ENCODE data around the gene HSD17B14.
"Not testable (repeated sequence)": the region's sequence is repeated elsewhere in the genome, so short reads cannot be mapped to it uniquely, and the experiment has no call there.

The HSD17B14 gene

DNA sequence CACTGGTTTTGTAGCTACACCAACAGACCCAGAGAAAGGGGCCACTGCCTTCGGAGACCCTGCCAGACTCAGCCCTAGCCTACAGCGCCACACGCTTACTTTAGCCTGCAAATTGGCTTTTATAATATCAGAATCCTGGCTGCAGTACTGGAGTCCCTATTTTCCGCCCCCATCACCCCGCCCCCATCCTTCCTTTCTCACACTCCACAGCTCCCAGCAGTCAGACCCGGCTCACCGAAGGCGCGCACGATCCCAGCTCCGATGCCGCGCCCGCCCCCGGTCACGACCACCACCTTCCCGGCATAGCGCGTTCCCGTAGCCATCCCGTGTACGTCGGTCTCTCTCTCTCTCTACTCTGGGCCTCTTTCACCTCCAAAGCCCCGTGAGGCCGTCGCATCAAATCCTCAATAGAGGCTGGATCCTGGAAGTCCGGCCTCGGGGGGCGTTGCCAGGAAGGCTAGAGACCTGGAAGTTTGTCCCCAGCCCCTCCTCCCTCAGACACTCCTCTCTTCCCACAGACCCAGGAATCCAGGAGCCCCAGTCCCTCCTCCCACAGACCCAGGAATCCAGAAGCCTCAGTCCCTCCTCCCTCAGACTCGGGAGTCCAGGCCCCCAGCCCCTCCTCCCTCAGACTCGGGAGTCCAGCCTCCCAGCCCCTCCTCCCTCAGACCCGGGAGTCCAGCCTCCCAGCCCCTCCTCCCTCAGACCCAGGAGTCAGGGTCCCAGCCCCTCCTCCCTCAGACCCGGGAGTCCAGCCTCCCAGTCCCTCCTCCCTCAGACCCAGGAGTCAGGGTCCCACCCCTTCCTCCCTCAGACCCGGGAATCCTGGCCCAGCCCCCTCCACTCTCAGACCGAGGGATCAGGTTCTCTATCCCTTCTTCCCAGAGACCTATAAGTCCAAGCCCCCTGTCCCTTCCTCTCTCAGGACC, at the start of gene HSD17B14:
Gene HSD17B14, minus strand, starts transcription at position 403 of the 929 bp plus-strand sequence. Its CDS starts 80 bp downstream, at position 323.
- no peak for DNase-seq (ENCODE audit: low spot score)

DNA sequence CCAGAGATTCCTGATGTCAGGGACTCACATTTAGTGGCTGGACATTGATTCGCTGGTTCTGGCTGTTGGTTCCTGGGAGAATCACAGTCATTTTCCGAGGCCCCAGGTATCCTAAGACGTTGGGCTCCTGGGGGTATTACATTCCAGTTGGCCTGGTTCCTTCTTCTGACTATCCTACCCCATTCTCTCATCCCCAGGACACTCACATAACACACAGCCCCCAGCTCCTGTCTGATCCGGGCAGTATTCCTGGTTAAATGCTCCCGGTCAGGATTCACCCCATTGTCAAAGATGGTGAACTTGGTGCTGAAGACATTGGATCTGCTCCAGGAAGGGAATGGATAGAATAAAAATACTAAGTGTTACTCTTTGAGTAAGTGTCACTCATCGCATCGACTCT, 47.4 kb upstream of the HSD17B14 start:
- DNase-seq (ENCODE audit: low spot score) = no peak

DNA sequence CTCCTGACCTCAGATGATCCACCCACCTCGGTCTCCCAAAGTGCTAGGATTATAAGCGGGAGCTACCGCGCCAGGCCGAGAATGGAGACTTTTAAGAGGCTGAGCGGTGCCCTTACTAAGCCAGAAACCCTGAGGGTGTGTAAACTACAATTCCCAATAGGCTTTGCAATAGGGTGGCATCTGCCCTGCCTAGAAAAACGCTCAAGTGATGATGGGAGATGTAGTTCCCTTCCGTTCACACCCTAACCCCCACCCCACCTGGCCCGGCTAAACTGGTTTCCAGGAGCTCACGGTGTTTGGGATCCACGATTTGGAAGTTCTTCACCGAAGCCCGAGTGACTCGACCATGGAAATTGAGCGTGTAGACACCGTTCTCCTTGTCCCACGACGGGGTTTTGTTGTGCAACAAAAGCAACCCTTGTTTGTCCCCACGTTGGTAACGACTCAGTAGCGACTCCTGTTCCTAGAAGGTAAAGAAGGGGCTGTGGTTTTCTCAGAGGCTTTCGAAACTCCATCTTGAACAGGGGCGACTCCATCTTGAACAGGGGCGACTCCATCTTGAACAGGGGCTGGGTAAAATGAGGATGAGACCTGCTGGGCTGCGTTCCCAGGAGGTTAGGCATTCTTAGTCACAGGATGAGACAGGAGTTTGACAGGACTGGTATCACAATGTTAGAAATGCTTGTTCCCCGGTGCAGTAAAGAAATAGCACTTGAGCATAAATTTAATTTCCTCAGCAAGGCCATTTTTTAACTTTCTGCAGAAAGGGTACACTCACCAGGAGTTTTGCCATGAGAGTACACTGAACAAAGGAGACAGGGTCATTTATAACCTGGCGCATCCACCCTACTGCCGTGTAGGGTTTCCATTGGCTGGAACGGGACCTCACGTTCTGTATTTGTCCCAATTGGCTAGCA, 45.7 kb upstream of the HSD17B14 start:
- DNase-seq (ENCODE audit: low spot score) = no peak

DNA sequence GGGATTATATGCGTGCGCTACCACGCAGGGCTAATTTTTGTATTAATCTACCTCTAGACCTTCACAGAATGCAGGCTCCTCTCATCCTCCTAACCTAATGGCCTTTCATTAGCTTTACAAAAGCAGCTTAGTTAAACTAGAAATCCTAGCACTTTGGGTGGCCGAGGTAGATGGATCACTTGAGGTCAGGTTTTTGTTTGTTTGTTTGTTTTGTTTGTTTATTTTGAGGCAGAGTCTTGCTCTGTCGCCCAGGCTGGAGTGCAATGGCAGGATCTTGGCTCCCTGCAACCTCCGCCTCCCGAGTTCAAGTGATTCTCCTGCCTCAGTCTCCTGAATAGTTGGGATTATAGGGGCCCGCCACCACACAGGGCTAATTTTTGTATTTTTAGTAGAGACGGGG, 43.4 kb upstream of the HSD17B14 start:
- not testable (repeated sequence) for DNase-seq (ENCODE audit: low spot score)

DNA sequence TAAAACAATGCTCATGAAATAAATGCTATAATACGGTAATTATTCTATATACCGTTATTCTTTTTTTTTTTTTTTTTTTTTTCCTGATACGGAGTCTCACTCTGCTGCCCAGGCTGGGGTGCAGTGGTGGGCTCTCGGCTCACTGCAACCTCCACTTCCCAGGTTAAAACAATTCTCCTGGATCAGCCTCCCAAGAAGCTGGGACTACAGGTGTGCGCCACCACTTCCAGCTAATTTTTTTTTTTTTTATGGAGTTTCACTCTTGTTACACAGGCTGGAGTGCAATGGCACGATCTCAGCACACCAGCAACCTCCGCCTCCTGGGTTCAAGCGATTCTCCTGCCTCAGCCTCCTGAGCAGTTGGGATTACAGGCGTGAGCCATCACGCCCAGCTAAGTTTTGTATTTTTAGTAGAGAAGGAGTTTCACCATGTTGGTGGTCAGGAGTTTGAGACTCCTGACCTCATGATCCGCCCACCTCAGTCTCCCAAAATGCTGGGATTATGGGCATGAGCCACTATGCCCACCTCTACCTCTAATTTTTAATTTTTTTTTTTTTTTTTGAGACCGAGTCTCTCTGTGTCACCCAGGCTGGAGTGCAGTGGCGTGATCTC, 42.8 kb upstream of the HSD17B14 start:
- no peak for DNase-seq (ENCODE audit: low spot score)

DNA sequence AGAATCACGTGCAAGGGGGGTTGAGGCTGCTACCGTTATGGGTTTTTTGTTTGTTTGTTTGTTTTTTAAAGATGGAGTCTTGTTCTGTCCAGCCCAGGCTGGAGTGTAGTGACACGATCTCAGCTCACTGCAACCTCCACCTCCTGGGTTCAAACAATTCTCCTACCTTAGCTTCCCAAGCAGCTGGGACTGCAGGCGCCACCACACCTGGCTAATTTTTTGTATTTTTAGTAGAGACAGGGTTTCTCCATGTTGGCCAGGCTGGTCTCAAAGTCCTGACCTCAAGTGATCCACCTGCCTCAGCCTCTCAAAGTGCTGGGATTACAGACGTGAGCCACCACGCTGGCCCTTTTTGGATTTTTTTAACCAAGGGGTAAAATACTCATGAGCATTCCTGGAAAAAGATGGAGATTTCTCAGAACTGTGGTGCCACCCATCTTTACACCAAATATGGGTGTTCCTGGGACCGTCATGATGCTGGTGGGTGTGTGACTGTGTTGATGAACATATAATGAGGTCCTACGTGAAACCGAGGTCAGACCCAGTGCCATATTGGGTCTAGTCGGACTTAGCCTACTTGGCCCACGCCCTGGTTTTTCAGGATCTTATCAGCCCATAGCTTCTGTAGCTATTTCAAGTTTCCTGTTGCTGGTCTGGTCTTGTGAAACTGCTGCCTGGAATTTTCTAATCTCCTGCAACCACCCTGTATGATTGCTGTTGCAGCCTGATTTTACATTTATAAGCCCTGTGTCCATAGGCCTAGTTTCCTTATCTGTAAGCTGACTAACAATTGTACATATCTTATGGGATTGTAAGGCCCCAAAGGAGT, 42.1 kb upstream of the HSD17B14 start:
- DNase-seq (ENCODE audit: low spot score) = no peak

DNA sequence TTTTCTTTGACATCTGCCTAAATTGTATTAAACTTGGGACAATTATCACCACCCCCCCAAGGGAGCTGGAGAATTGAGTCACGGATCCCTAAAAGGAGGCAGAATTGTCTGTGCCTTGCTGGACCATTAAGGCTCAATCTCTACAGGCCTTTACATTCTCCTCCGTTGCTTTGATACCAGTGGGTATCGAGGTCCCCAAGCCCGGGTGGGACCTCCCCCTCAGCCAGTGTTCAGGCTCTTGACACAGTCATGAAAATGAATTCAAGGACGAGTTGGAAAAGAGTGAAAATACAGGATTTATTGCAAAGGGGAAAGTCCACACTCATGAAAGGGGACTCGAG, 41.5 kb upstream of the HSD17B14 start:
- DNase-seq (ENCODE audit: low spot score) = no peak

DNA sequence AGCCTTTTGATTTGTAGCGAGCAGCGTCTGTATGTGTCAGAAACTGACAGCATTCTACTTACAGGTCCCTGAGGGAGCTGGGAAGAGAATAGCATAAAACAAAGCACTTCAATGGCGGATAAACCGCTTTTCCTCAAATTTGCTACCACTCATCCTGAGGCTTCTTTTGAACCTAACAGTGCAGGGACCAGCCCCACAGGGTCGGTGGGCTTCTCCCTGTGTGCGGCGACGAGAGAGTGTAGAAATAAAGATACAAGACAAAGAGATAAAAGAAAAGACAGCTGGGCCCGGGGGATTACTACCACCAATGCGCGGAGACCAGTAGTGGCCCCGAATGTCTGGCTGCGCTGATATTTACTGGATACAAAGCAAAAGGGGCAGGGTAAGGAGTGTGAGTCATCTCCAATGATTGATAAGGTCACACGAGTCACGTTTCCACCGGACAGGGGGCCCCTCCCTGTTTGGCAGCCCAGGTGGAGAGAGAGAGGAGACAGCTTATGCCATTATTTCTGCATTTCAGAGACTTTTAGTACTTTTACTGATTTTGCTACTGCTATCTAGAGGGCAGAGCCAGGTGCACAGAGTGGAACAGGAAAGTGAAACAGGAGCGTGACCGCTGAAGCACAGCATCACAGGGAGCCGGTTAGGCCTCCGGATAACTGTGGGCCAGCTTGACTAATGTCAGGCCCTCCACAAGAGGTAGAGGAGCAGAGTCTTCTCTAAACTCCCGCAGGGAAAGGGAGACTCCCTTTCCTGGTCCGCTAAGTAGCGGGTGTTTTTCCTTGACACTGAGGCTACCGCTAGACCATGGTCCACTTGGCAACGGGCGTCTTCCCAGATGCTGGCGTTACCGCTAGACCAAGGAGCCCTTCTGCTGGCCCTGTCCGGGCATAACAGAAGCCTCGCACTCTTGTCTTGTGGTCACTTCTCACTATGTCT, 40.0 kb upstream of the HSD17B14 start:
- DNase-seq (ENCODE audit: low spot score) = not testable (repeated sequence)

DNA sequence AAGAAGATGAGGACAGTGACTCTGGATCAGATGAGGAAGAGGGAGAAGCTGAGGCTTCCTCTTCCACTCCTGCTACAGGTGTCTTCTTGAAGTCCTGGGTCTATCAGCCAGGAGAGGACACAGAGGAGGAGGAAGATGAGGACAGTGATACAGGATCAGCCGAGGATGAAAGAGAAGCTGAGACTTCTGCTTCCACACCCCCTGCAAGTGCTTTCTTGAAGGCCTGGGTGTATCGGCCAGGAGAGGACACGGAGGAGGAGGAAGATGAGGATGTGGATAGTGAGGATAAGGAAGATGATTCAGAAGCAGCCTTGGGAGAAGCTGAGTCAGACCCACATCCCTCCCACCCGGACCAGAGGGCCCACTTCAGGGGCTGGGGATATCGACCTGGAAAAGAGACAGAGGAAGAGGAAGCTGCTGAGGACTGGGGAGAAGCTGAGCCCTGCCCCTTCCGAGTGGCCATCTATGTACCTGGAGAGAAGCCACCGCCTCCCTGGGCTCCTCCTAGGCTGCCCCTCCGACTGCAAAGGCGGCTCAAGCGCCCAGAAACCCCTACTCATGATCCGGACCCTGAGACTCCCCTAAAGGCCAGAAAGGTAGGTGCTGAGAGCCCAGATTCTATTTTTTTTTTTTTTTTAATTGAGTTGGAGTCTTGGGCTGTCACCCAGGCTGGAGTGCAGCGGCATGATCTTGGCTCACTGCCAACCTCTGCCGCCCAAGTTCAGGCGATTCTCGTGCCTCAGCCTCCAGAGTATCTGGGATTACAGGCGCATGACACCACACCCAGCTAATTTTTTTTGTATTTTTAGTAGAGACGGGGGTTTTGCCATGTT, 38.2 kb upstream of the HSD17B14 start:
- no peak for DNase-seq (ENCODE audit: low spot score)

DNA sequence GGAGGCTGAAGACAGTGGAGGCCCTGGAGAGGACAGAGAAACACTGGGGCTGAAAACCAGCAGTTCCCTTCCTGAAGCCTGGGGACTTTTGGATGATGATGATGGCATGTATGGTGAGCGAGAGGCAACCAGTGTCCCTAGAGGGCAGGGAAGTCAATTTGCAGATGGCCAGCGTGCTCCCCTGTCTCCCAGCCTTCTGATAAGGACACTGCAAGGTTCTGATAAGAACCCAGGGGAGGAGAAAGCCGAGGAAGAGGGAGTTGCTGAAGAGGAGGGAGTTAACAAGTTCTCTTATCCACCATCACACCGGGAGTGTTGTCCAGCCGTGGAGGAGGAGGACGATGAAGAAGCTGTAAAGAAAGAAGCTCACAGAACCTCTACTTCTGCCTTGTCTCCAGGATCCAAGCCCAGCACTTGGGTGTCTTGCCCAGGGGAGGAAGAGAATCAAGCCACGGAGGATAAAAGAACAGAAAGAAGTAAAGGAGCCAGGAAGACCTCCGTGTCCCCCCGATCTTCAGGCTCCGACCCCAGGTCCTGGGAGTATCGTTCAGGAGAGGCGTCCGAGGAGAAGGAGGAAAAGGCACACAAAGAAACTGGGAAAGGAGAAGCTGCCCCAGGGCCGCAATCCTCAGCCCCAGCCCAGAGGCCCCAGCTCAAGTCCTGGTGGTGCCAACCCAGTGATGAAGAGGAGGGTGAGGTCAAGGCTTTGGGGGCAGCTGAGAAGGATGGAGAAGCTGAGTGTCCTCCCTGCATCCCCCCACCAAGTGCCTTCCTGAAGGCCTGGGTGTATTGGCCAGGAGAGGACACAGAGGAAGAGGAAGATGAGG, 37.4 kb upstream of the HSD17B14 start:
- no peak for DNase-seq (ENCODE audit: low spot score)

DNA sequence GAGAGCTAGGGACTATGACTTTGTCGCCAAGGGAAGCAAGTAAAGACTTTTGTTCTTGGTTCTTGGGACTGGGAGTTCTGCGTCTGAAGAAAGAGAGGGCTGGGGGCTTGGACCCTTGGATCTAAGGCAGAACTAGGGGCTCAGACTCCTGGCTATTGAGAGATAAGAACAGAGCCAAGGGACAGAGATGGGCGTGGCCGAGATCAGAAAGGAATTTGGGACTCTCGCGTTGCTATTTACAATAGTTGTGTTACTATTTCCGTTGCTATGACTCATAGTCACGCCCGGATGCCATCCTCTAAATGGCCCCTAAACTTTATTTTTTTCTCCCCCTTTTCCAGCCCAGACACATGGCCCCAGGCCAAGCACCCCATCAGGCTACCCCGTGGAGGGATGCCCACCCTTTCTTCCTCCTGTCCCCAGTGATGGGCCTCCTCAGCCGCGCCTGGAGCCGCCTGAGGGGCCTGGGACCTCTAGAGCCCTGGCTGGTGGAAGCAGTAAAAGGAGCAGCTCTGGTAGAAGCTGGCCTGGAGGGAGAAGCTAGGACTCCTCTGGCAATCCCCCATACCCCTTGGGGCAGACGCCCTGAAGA, 36.7 kb upstream of the HSD17B14 start:
- DNase-seq (ENCODE audit: low spot score) = no peak

DNA sequence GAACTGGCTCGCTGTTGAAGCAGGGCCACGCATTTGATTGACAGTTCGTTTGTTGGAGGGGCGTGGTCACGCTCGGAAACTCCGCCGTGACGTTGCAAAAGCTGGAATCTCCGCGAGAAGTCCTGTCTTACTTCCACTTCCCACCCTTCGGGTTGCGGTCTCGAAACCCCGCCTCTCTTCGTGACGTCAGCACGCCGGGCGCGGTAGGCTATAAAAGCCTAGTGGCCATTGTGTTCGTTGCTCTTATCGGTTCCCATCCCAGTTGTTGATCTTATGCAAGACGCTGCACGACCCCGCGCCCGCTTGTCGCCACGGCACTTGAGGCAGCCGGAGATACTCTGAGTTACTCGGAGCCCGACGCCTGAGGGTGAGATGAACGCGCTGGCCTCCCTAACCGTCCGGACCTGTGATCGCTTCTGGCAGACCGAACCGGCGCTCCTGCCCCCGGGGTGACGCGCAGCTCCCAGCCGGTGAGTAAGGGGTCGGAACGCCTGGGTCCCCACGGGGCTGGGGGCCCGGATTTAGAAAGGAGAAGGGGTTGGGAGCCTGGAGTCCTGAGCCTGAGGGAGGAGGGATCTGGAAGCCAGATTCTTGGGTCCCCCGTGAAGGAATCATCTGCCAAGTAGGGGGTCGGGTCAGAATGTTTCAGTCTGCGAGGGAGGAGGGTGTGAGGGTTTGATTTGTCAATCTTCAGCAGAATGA, 36.0 kb upstream of the HSD17B14 start, which contains the start of gene PPP1R15A:
Gene PPP1R15A, plus strand, starts transcription at position 240 of the 702 bp plus-strand sequence. CDS start 813 bp downstream, outside the sequence.
- DNase-seq (ENCODE audit: low spot score) = peak; percentile 97

DNA sequence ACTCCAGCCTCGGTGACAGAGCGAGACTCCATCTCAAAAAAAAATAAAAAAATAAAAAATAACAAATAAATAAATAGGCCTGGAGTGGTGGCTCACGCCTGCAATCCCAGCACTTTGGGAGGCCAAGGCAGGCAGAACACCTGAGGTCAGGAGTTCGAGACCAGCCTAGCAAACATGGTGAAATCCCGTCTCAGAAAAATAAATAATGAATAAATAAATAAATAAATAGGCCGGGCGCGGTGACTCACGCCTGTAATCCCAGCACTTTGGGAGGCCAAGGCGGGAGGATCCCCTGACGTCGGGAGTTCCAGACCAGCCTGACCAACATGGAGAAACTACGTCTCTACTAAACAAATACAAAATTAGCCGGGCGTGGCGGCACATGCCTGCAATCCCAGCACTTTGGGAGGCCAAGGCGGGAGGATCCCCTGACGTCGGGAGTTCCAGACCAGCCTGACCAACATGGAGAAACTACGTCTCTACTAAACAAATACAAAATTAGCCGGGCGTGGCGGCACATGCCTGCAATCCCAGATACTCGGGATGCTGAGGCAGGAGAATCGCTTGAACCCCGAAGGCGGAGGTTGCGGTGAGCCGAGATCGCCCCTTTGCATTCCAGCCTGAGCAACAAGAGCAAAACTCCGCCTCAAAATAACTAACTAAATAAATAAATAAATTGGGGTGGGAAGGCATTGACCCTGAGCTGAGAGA, 35.3 kb upstream of the HSD17B14 start:
- not testable (repeated sequence) for DNase-seq (ENCODE audit: low spot score)

DNA sequence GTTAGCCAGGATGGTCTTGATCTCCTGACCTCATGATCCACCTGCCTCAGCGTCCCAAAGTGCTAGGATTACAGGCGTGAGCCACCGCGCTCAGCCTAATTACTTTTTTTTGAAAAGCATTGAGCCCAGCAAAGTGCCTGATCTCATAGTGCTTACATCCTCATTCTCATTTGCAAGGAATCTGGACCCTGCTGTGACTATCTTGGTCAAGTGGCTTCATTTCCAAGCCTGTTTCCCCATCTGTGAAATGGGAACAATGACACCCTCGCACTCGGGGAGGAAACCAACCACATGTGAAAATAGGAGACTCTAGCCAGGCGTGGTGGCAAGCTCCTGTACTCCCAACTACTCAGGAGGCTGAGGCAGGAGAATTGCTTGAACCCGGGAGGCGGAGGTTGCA, 33.8 kb upstream of the HSD17B14 start:
- DNase-seq (ENCODE audit: low spot score) = no peak

DNA sequence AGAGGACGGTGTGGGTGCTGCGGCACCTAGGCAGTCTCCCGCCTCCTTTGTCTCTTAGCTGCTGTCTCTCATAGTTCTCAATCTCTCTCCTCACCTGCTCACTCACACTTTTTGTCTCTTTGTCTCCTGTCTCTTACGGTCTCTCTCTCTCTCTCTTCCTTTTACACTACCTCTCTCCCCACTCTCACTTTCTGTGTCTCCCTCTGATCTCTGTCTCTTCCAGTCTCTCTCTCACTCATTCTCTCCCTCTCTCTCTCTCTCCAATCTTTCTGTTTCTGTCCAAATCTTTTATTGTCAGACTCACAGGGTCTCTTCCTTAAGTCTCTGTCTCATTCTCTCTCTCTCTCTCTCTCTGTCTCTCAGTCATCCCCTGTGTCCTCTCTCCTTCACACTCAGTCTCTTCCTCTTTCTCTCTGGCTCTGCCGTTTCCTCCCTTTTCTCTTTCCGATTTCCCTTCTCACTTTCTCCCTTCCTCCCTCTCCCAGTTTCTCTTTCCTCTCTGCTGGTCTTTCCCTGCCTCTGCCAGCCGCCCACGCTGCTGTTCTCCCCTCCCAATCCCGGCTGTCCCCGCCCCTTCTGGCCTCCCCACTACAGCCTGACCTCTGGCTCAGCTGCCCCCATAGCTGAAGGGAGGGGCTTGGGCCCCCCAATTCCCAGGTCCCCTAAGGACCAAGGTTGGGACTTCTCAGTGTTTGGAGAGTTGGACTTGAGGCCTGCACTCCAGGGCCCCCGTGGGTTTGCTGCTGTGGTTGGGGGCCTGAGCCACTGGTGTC, 32.0 kb upstream of the HSD17B14 start, which contains the start of gene PLEKHA4:
Gene PLEKHA4, minus strand, starts transcription at position 504 of the 773 bp plus-strand sequence. CDS start 997 bp downstream, outside the sequence.
- no peak for DNase-seq (ENCODE audit: low spot score)

DNA sequence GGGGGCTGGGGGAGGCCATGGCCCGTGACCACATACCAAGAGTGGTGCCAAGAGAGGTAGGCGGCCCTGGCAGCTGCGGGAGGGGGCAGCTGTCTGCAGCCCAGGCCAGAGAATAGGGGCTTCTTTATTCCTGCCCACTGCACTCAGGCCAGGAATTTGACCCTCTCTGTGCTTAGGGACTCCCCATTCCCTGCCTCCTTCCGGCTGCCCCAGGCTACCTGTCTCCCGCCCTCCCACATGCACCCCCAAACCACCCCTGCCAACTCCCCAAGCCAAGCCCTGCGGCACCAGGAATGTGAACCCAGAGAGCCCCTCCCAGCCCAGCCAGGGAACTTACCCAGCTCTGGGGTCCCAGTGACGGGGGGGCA, 31.4 kb upstream of the HSD17B14 start:
- no peak for DNase-seq (ENCODE audit: low spot score)

Measured in putamen (tissue), 1 donor.